Neural progenitor cell (in vitro differentiated cells): ENCODE measurements around the gene SGCD. TPM values are rescaled to one million over a fixed set of nuclear protein-coding genes. Genes with fewer than 3 reads are reported as not detected.

Experiments
- DNase-seq: peaks from one replicate; pipeline ENCODE4 v3.0.0-alpha.2; 2016; ENCODE audit warnings: low spot score
- H2AFZ ChIP-seq: fragments of 200-600 bp; sonication (generic); replicated peaks from 2 replicates; pipeline ENCODE4 v1.6.1; 2016; ENCODE audit warnings: antibody characterized with exemption
- H3F3A ChIP-seq: fragments of 200-600 bp; sonication (generic); 2 replicates; pipeline ENCODE4 v1.6.1; 2016; ENCODE audit warnings: antibody characterized with exemption, low read depth
- H3K27ac ChIP-seq: fragments of 200-600 bp; sonication (generic); 2 replicates; pipeline ENCODE4 v1.5.1; 2016; ENCODE audit warnings: mild to moderate bottlenecking
- H3K27me3 ChIP-seq: fragments of 200-600 bp; sonication (generic); 2 replicates; pipeline ENCODE4 v1.6.1; 2016; ENCODE audit warnings: mild to moderate bottlenecking, moderate library complexity
- H3K36me3 ChIP-seq: fragments of 200-600 bp; sonication (generic); 2 replicates; pipeline ENCODE4 v1.5.1; 2016
- H3K4me1 ChIP-seq: fragments of 200-600 bp; sonication (generic); 2 replicates; pipeline ENCODE4 v1.6.1; 2016; ENCODE audit warnings: mixed run types
- H3K4me2 ChIP-seq: fragments of 200-600 bp; sonication (generic); 2 replicates; pipeline ENCODE4 v1.6.1; 2016
- H3K4me3 ChIP-seq: fragments of 200-600 bp; sonication (generic); 2 replicates; pipeline ENCODE4 v1.5.1; 2016
- H3K79me2 ChIP-seq: fragments of 200-600 bp; sonication (generic); 2 replicates; pipeline ENCODE4 v1.6.1; 2016; ENCODE audit warnings: low read depth
- H3K9ac ChIP-seq: fragments of 200-600 bp; sonication (generic); 2 replicates; pipeline ENCODE4 v1.6.1; 2016
- H3K9me3 ChIP-seq: fragments of 200-600 bp; sonication (generic); 2 replicates; pipeline ENCODE4 v1.5.1; 2016; ENCODE audit warnings: low read depth
- H4K20me1 ChIP-seq: fragments of 200-600 bp; sonication (generic); 2 replicates; pipeline ENCODE4 v1.6.1; 2016; ENCODE audit warnings: low read depth
- H3K27ac Mint-ChIP-seq: 3 replicates; pipeline ENCODE4 v1.8.0; 2021; ENCODE audit warnings: mixed read lengths
- H3K27me3 Mint-ChIP-seq: 2 replicates; pipeline ENCODE4 v1.8.0; 2022; ENCODE audit warnings: low read depth, mild to moderate bottlenecking, inconsistent platforms, moderate library complexity, mixed read lengths; ENCODE audit not compliant: insufficient read depth
- H3K36me3 Mint-ChIP-seq: 3 replicates; pipeline ENCODE4 v1.8.0; 2021; ENCODE audit warnings: mixed read lengths
- H3K4me1 Mint-ChIP-seq: 3 replicates; pipeline ENCODE4 v1.8.0; 2021; ENCODE audit warnings: mixed read lengths
- H3K4me3 Mint-ChIP-seq: 3 replicates; pipeline ENCODE4 v1.8.0; 2021; ENCODE audit warnings: mild to moderate bottlenecking, moderate library complexity, mixed read lengths
- H3K9me3 Mint-ChIP-seq: 3 replicates; pipeline ENCODE4 v1.8.0; 2020; ENCODE audit warnings: mixed read lengths
- CTCF ChIP-seq: fragments of 200-600 bp; sonication (generic); IDR thresholded peaks from 2 replicates; pipeline ENCODE4 v1.5.1; 2017; ENCODE audit warnings: antibody characterized with exemption, mild to moderate bottlenecking
- EZH2 ChIP-seq: fragments of 200-600 bp; sonication (generic); IDR thresholded peaks from 2 replicates; pipeline ENCODE4 v1.6.1; 2017; ENCODE audit warnings: antibody characterized with exemption, mild to moderate bottlenecking, moderate library complexity
- EZH2phosphoT487 ChIP-seq: fragments of 200-600 bp; sonication (generic); IDR thresholded peaks from 2 replicates; pipeline ENCODE4 v1.6.1; 2017; ENCODE audit warnings: antibody characterized with exemption
- total RNA-seq: library from RNA; depleted of rRNA; stranded (reverse); fragments of >200 nt; gene quantifications from 2 replicates; pipeline ENCODE4 v1.2.3, GENCODE V29; 2015; ENCODE audit warnings: low replicate concordance

The SGCD gene
- total RNA-seq, 1 donor from 2014 or later, result not detected

DNA sequence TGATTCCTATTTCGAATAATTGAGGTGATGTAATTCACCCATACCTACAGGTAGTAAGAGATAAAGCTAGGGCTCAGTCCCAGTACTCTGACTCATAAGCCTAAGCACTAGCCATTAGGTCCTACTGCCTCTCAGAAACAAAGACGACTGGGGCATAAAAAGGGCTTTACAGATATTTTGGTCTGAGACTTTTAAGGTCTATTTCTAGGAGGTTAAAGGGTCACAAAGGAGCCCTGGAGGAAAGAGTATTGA is 69.8 kb downstream of the SGCD start:
- no peaks in the 10 kb centered on the region for H4K20me1 ChIP-seq
- H3K4me1 ChIP-seq, result no peaks in the 10 kb centered on the region
- H3K4me2 ChIP-seq, result no peak overlapping the region
- no peak overlapping the region for H3K9ac ChIP-seq
- TF ChIP-seq EZH2 (no peak), EZH2phosphoT487 (no peak), CTCF (no peak)
- no peak overlapping the region for H3K4me3 ChIP-seq
- H3F3A ChIP-seq, result no peaks in the 10 kb centered on the region
- Mint-ChIP-seq H3K4me1 (peaks cover under 1% of the 10 kb centered on the region), H3K4me3 (no peak overlapping the region), H3K27me3 (no peaks in the 10 kb centered on the region), H3K27ac (no peak overlapping the region), H3K36me3 (no peaks in the 10 kb centered on the region), H3K9me3 (peaks cover 2% of the 10 kb centered on the region)
- H3K9me3 ChIP-seq, result no peaks in the 10 kb centered on the region
- no peaks in the 10 kb centered on the region for H3K27me3 ChIP-seq
- H3K27ac ChIP-seq, result no peak overlapping the region
- no peak overlapping the region for H2AFZ ChIP-seq
- no peaks in the 10 kb centered on the region for H3K36me3 ChIP-seq
- no peaks in the 10 kb centered on the region for H3K79me2 ChIP-seq
- no peak for DNase-seq

DNA sequence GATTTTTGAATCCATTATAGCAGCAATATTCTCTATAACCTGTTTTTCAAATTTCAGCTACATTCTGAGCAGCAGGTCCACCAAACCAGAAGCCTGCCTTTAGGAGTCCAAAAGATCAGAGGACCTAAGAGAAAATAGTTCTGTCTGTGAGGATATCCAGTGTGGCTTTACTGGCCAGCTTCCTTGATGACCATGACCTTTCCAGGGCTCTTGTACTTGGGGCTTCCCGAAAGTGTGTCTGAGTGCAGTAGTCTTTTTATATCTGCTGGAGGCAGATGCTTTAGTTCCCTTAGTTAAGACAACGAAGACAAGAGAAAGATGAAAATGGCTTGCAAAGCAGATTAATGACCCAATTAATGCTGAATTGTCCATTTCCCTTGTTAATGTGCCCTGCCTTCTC is 72.4 kb downstream of the SGCD start:
- Histone ChIP-seq H3K27ac (no peak overlapping the region), H3F3A (no peaks in the 10 kb centered on the region), H3K36me3 (no peaks in the 10 kb centered on the region), H3K9me3 (no peaks in the 10 kb centered on the region), H3K4me1 (no peaks in the 10 kb centered on the region), H3K4me3 (no peak overlapping the region), H3K79me2 (no peaks in the 10 kb centered on the region), H3K4me2 (no peak overlapping the region), H3K27me3 (no peaks in the 10 kb centered on the region), H4K20me1 (no peaks in the 10 kb centered on the region), H3K9ac (no peak overlapping the region), H2AFZ (no peak overlapping the region)
- peaks cover 22% of the 10 kb centered on the region for H3K4me1 Mint-ChIP-seq
- DNase-seq, result no peak
- H3K27me3 Mint-ChIP-seq, result no peaks in the 10 kb centered on the region
- H3K27ac Mint-ChIP-seq, result no peak overlapping the region
- no peak for TF ChIP-seq CTCF
- no peak for TF ChIP-seq EZH2phosphoT487
- no peak for TF ChIP-seq EZH2
- no peak overlapping the region for H3K4me3 Mint-ChIP-seq
- peaks cover 2% of the 10 kb centered on the region for H3K9me3 Mint-ChIP-seq
- no peaks in the 10 kb centered on the region for H3K36me3 Mint-ChIP-seq

DNA sequence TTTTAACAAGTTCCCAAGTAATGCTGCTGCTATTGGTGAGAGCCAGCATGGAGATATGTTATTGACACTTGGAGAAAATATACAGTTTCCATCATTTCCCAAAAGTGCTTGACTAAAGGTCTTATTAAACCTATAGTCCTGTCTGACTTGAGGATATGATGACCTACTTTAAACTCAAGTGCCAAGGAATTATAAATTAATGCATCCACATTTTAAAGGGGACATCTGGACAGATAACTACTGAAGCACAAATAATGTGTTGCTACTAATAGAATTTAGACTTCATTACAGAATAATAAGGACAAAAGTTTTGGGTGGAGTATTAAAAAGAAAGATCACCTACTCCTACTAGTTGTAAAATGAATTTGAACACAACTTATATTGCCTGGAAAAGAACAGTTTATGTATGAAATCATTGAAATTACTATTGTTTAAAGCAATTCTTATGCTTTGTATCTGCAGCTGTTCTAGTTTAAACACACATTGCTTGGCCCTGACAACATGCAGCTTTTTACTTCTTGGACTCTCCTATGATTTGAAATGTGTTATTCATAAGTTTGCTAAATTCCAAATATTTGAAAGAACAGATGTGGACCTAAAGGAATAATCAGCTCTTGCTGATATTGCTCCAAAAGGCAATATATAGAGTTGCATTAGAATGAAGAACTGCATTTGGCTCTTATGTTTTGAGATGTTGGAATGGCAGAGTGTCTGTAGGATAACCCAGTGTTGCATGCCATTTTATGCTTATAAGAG is 73.4 kb downstream of the SGCD start:
- peaks cover 22% of the 10 kb centered on the region for H3K4me1 Mint-ChIP-seq
- H3K27me3 Mint-ChIP-seq, result peaks cover 4% of the 10 kb centered on the region
- H3K4me3 ChIP-seq, result no peak overlapping the region
- H3K27ac ChIP-seq, result no peak overlapping the region
- no peaks in the 10 kb centered on the region for H3K27me3 ChIP-seq
- no peak overlapping the region for H3K27ac Mint-ChIP-seq
- H3K4me2 ChIP-seq, result no peak overlapping the region
- peaks cover 2% of the 10 kb centered on the region for H3K9me3 Mint-ChIP-seq
- H3K9me3 ChIP-seq, result no peaks in the 10 kb centered on the region
- no peaks in the 10 kb centered on the region for H3K79me2 ChIP-seq
- H4K20me1 ChIP-seq, result no peaks in the 10 kb centered on the region
- H3K36me3 Mint-ChIP-seq, result no peaks in the 10 kb centered on the region
- H3F3A ChIP-seq, result no peaks in the 10 kb centered on the region
- no peaks in the 10 kb centered on the region for H3K4me1 ChIP-seq
- DNase-seq, result no peak
- TF ChIP-seq CTCF, result no peak
- TF ChIP-seq EZH2, result no peak
- TF ChIP-seq EZH2phosphoT487, result no peak
- no peak overlapping the region for H2AFZ ChIP-seq
- no peaks in the 10 kb centered on the region for H3K36me3 ChIP-seq
- no peak overlapping the region for H3K9ac ChIP-seq
- H3K4me3 Mint-ChIP-seq, result no peak overlapping the region
